ENCODE data around the gene NECTIN1. TPM values are rescaled to one million over a fixed set of nuclear protein-coding genes. Genes with fewer than 3 reads are reported as not detected.

Gene NECTIN1
- total RNA-seq, 2 donors from 2014 or later: 5.2 to 5.3 TPM

GRCh38 chr11:119634301-119634700 lies 94.7 kb downstream of the NECTIN1 start:
- Mint-ChIP-seq H3K36me3 (ENCODE audit: low read depth) (no peaks in the 10 kb centered on the region), H3K4me1 (no peaks in the 10 kb centered on the region), H3K27ac (no peak overlapping the region), H3K4me3 (no peak overlapping the region), H3K27me3 (peaks cover 13% of the 10 kb centered on the region)
- DNase-seq: no peak
- no peaks in the 10 kb centered on the region for H3K9me3 ChIP-seq (ENCODE audit: control insufficient read depth, low read length, poor library complexity, severe bottlenecking)
- no peak for ATAC-seq

GRCh38 chr11:119629834-119630624 lies 99.0 kb downstream of the NECTIN1 start:
- DNase-seq (no peak), ATAC-seq (no peak)
- no peak overlapping the region for H3K4me3 Mint-ChIP-seq
- no peak overlapping the region for H3K27ac Mint-ChIP-seq
- H3K9me3 ChIP-seq (ENCODE audit: control insufficient read depth, low read length, poor library complexity, severe bottlenecking): no peaks in the 10 kb centered on the region
- peaks cover 3% of the 10 kb centered on the region for H3K4me1 Mint-ChIP-seq
- peaks cover 45% of the 10 kb centered on the region for H3K27me3 Mint-ChIP-seq
- no peaks in the 10 kb centered on the region for H3K36me3 Mint-ChIP-seq (ENCODE audit: low read depth)

- no peaks in the 10 kb centered on the region for H3K9me3 ChIP-seq (ENCODE audit: control insufficient read depth, low read length, poor library complexity, severe bottlenecking)
- H3K27me3 Mint-ChIP-seq: peaks cover 45% of the 10 kb centered on the region
- ATAC-seq (no peak), DNase-seq (no peak)
- no peak overlapping the region for H3K4me3 Mint-ChIP-seq
- peaks cover 3% of the 10 kb centered on the region for H3K4me1 Mint-ChIP-seq
- H3K36me3 Mint-ChIP-seq (ENCODE audit: low read depth): no peaks in the 10 kb centered on the region
- H3K27ac Mint-ChIP-seq: no peak overlapping the region
Observed at GRCh38 chr11:119629085-119629484, 99.9 kb downstream of the NECTIN1 start.

- Mint-ChIP-seq H3K36me3 (ENCODE audit: low read depth) (no peaks in the 10 kb centered on the region), H3K4me3 (no peak overlapping the region), H3K4me1 (peaks cover 3% of the 10 kb centered on the region), H3K27me3 (peaks cover 53% of the 10 kb centered on the region), H3K27ac (no peak overlapping the region)
- H3K9me3 ChIP-seq (ENCODE audit: control insufficient read depth, low read length, poor library complexity, severe bottlenecking): no peaks in the 10 kb centered on the region
- no peak for DNase-seq
- no peak for ATAC-seq
Observed at GRCh38 chr11:119627286-119627685, 101.7 kb downstream of the NECTIN1 start.

- H3K27me3 Mint-ChIP-seq: peaks cover 53% of the 10 kb centered on the region
- no peaks in the 10 kb centered on the region for H3K9me3 ChIP-seq (ENCODE audit: control insufficient read depth, low read length, poor library complexity, severe bottlenecking)
- no peak overlapping the region for H3K4me3 Mint-ChIP-seq
- H3K36me3 Mint-ChIP-seq (ENCODE audit: low read depth): no peaks in the 10 kb centered on the region
- H3K27ac Mint-ChIP-seq: no peak overlapping the region
- H3K4me1 Mint-ChIP-seq: peaks cover 3% of the 10 kb centered on the region
- DNase-seq (no peak), ATAC-seq (no peak)
Observed at GRCh38 chr11:119626871-119627270, 102.1 kb downstream of the NECTIN1 start.

GRCh38 chr11:119626197-119626841 lies 102.7 kb downstream of the NECTIN1 start:
- peaks cover 3% of the 10 kb centered on the region for H3K4me1 Mint-ChIP-seq
- H3K9me3 ChIP-seq (ENCODE audit: control insufficient read depth, low read length, poor library complexity, severe bottlenecking): no peaks in the 10 kb centered on the region
- H3K27me3 Mint-ChIP-seq: peaks cover 57% of the 10 kb centered on the region
- no peak overlapping the region for H3K4me3 Mint-ChIP-seq
- no peak for ATAC-seq
- no peaks in the 10 kb centered on the region for H3K36me3 Mint-ChIP-seq (ENCODE audit: low read depth)
- DNase-seq: no peak
- no peak overlapping the region for H3K27ac Mint-ChIP-seq

GRCh38 chr11:119625206-119625978 lies 103.6 kb downstream of the NECTIN1 start:
- H3K4me3 Mint-ChIP-seq: no peak overlapping the region
- H3K36me3 Mint-ChIP-seq (ENCODE audit: low read depth): no peaks in the 10 kb centered on the region
- no peak for ATAC-seq
- peaks cover 59% of the 10 kb centered on the region for H3K27me3 Mint-ChIP-seq
- H3K27ac Mint-ChIP-seq: no peak overlapping the region
- H3K9me3 ChIP-seq (ENCODE audit: control insufficient read depth, low read length, poor library complexity, severe bottlenecking): no peaks in the 10 kb centered on the region
- peaks cover 3% of the 10 kb centered on the region for H3K4me1 Mint-ChIP-seq
- no peak for DNase-seq

- H3K27me3 Mint-ChIP-seq: peaks cover 56% of the 10 kb centered on the region
- H3K4me3 Mint-ChIP-seq: no peak overlapping the region
- H3K4me1 Mint-ChIP-seq: peaks cover 3% of the 10 kb centered on the region
- H3K36me3 Mint-ChIP-seq (ENCODE audit: low read depth): no peaks in the 10 kb centered on the region
- H3K9me3 ChIP-seq (ENCODE audit: control insufficient read depth, low read length, poor library complexity, severe bottlenecking): no peaks in the 10 kb centered on the region
- DNase-seq: no peak
- no peak for ATAC-seq
- no peak overlapping the region for H3K27ac Mint-ChIP-seq
Observed at GRCh38 chr11:119624629-119625028, 104.4 kb downstream of the NECTIN1 start.

GRCh38 chr11:119624102-119624615 lies 104.8 kb downstream of the NECTIN1 start:
- Mint-ChIP-seq H3K4me3 (no peak overlapping the region), H3K27me3 (peaks cover 53% of the 10 kb centered on the region), H3K27ac (no peak overlapping the region), H3K4me1 (peaks cover 3% of the 10 kb centered on the region), H3K36me3 (ENCODE audit: low read depth) (no peaks in the 10 kb centered on the region)
- no peak for ATAC-seq
- DNase-seq: no peak
- H3K9me3 ChIP-seq (ENCODE audit: control insufficient read depth, low read length, poor library complexity, severe bottlenecking): no peaks in the 10 kb centered on the region

GRCh38 chr11:119623682-119624081 lies 105.3 kb downstream of the NECTIN1 start:
- no peaks in the 10 kb centered on the region for H3K36me3 Mint-ChIP-seq (ENCODE audit: low read depth)
- H3K9me3 ChIP-seq (ENCODE audit: control insufficient read depth, low read length, poor library complexity, severe bottlenecking): no peaks in the 10 kb centered on the region
- no peak overlapping the region for H3K27ac Mint-ChIP-seq
- H3K4me3 Mint-ChIP-seq: peak overlapping the region; percentile 28
- ATAC-seq (no peak), DNase-seq (no peak)
- peaks cover 3% of the 10 kb centered on the region for H3K4me1 Mint-ChIP-seq
- peaks cover 52% of the 10 kb centered on the region for H3K27me3 Mint-ChIP-seq

- peaks cover 41% of the 10 kb centered on the region for H3K27me3 Mint-ChIP-seq
- H3K9me3 ChIP-seq (ENCODE audit: control insufficient read depth, low read length, poor library complexity, severe bottlenecking): no peaks in the 10 kb centered on the region
- DNase-seq (no peak), ATAC-seq (no peak)
- H3K4me1 Mint-ChIP-seq: peaks cover 2% of the 10 kb centered on the region
- no peak overlapping the region for H3K27ac Mint-ChIP-seq
- no peak overlapping the region for H3K4me3 Mint-ChIP-seq
- no peaks in the 10 kb centered on the region for H3K36me3 Mint-ChIP-seq (ENCODE audit: low read depth)
Observed at GRCh38 chr11:119622454-119623143, 106.4 kb downstream of the NECTIN1 start.

- Mint-ChIP-seq H3K36me3 (ENCODE audit: low read depth) (no peaks in the 10 kb centered on the region), H3K27ac (no peak overlapping the region), H3K4me3 (no peak overlapping the region), H3K4me1 (peaks cover 15% of the 10 kb centered on the region), H3K27me3 (peaks cover 22% of the 10 kb centered on the region)
- no peak for ATAC-seq
- no peaks in the 10 kb centered on the region for H3K9me3 ChIP-seq (ENCODE audit: control insufficient read depth, low read length, poor library complexity, severe bottlenecking)
- no peak for DNase-seq
Observed at GRCh38 chr11:119619665-119620064, 109.3 kb downstream of the NECTIN1 start.
